Measurements from ENCODE around the gene CDIPT. TPM values are rescaled to one million over a fixed set of nuclear protein-coding genes. Genes with fewer than 3 reads are reported as not detected.

The CDIPT gene
- total RNA-seq, 1 donor from 2014 or later, result 21.0 TPM

- no peak overlapping the region for H3K27ac Mint-ChIP-seq
These were observed 53.0 kb downstream of the CDIPT start for GRCh38 chr16:29809850-29810698.

DNA sequence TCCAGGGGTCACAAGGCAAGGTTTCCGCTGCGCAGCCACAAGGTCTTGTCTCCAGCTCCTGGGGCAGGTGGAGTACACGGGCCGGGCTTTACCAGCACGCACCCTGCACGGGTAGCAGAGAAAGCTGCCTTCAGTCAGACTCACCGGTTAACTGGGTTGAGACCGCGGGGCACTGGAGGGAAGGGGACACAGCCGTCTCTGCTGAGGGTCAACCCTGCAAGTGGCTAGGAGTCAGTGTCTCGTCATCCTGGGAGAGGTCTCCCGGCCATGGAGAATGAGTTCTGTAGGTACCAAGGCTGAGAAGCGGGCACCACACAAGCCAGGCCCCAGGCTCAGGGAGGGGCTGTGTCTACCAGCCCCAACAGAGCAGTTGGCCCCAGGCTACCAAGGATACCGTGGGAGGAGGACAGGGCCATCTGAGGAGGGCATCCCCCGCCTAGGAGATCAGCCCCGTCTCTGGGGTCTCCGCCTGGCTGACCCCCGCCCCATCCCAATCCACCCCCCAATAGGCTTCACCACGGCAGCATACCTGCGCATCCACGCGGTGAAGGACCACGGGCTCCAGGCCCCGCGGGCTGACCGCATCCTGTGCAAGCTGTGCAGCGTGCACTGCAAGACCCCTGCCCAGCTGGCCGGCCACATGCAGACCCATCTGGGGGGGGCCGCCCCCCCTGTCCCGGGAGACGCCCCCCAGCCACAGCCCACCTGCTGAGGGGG, 53.8 kb downstream of the CDIPT start:
- peaks cover 54% of the 10 kb centered on the region for H3K4me1 Mint-ChIP-seq
- Histone ChIP-seq H4K20me1 (ENCODE audit: low read depth) (peaks cover 37% of the 10 kb centered on the region), H3K36me3 (no peaks in the 10 kb centered on the region), H3K4me3 (peak overlapping the region; percentile 72), H3K9ac (no peak overlapping the region), H2AFZ (replicated peaks) (no peak overlapping the region), H3K9me3 (ENCODE audit: low read depth) (no peaks in the 10 kb centered on the region), H3K4me1 (peaks cover 52% of the 10 kb centered on the region), H3K4me2 (peak overlapping the region; percentile 88), H3K79me2 (ENCODE audit: low read depth) (peaks cover 62% of the 10 kb centered on the region), H3F3A (ENCODE audit: low read depth) (peaks cover 80% of the 10 kb centered on the region), H3K27me3 (no peaks in the 10 kb centered on the region), H3K27ac (peak overlapping the region; percentile 55)
- TF ChIP-seq EZH2 (IDR thresholded peaks at IDR 0.05) (no peak), CTCF (IDR thresholded peaks at IDR 0.05) (no peak), EZH2phosphoT487 (IDR thresholded peaks at IDR 0.05) (no peak)
- H3K27me3 Mint-ChIP-seq (ENCODE audit: insufficient read depth, low read depth), result peaks cover 15% of the 10 kb centered on the region
- no peaks in the 10 kb centered on the region for H3K9me3 Mint-ChIP-seq
- no peak overlapping the region for H3K27ac Mint-ChIP-seq
- H3K4me3 Mint-ChIP-seq, result peak overlapping the region; percentile 87
- H3K36me3 Mint-ChIP-seq, result peaks cover 7% of the 10 kb centered on the region
- DNase-seq (ENCODE audit: low spot score), result no peak

More at GRCh38 chr16:29809850-29810698, 53.0 kb downstream of the CDIPT start:
- Histone ChIP-seq H3K79me2 (ENCODE audit: low read depth) (peaks cover 67% of the 10 kb centered on the region), H3K4me1 (peaks cover 48% of the 10 kb centered on the region), H3K4me3 (peak overlapping the region; percentile 83), H3K4me2 (peak overlapping the region; percentile 88), H3F3A (ENCODE audit: low read depth) (peaks cover 80% of the 10 kb centered on the region), H3K9ac (no peak overlapping the region), H4K20me1 (ENCODE audit: low read depth) (peaks cover 41% of the 10 kb centered on the region), H3K27me3 (no peaks in the 10 kb centered on the region), H2AFZ (replicated peaks) (no peak overlapping the region), H3K27ac (peak overlapping the region; percentile 69), H3K36me3 (no peaks in the 10 kb centered on the region), H3K9me3 (ENCODE audit: low read depth) (no peaks in the 10 kb centered on the region)
- TF ChIP-seq CTCF (IDR thresholded peaks at IDR 0.05) (no peak), EZH2phosphoT487 (IDR thresholded peaks at IDR 0.05) (no peak), EZH2 (IDR thresholded peaks at IDR 0.05) (no peak)
- H3K4me3 Mint-ChIP-seq, result peak overlapping the region; percentile 98
- H3K27me3 Mint-ChIP-seq (ENCODE audit: insufficient read depth, low read depth), result peaks cover 15% of the 10 kb centered on the region
- peak; percentile 52 for DNase-seq (ENCODE audit: low spot score)
- H3K36me3 Mint-ChIP-seq, result peaks cover 7% of the 10 kb centered on the region
- H3K4me1 Mint-ChIP-seq, result peaks cover 58% of the 10 kb centered on the region
- no peaks in the 10 kb centered on the region for H3K9me3 Mint-ChIP-seq

Small RNAs within 50 kb of the gene (small RNA-seq; reads per million reads assigned to genes)
- not detected for gene AC009133.6
- gene AC120114.4, result not detected

Other genes starting within 250 kb of the CDIPT start
- gene SPN, start 200.0 kb downstream of the CDIPT start, total RNA-seq (ENCODE audit: low replicate concordance), result 0.02 and 0.25 TPM in 2 replicates
- 49.6 and 112 TPM in 2 replicates for gene QPRT, start 184.0 kb downstream of the CDIPT start, total RNA-seq (ENCODE audit: low replicate concordance)
- gene C16orf54, start 117.2 kb downstream of the CDIPT start, total RNA-seq (ENCODE audit: low replicate concordance), result not detected in 2 replicates
- not detected in 2 replicates for gene ZG16, start 85.0 kb downstream of the CDIPT start, total RNA-seq (ENCODE audit: low replicate concordance)
- 173 and 275 TPM in 2 replicates for gene KIF22, start 72.5 kb downstream of the CDIPT start, total RNA-seq (ENCODE audit: low replicate concordance)
- gene MAZ, start 56.7 kb downstream of the CDIPT start, total RNA-seq (ENCODE audit: low replicate concordance), result 120 and 220 TPM in 2 replicates
- 23.5 and 71.4 TPM in 2 replicates for gene PRRT2, start 51.0 kb downstream of the CDIPT start, total RNA-seq (ENCODE audit: low replicate concordance)
- 47.2 and 88.3 TPM in 2 replicates for gene PAGR1, start 47.1 kb downstream of the CDIPT start, total RNA-seq (ENCODE audit: low replicate concordance)
- 2.4 and 4.4 TPM in 2 replicates for gene MVP, start 42.8 kb downstream of the CDIPT start, total RNA-seq (ENCODE audit: low replicate concordance)
- gene SEZ6L2, start 36.3 kb upstream of the CDIPT start, total RNA-seq (ENCODE audit: low replicate concordance), result 11.7 and 31.5 TPM in 2 replicates
- gene ASPHD1, start 37.3 kb upstream of the CDIPT start, total RNA-seq (ENCODE audit: low replicate concordance), result 0.97 and 4.5 TPM in 2 replicates
- 3.9 and 12.0 TPM in 2 replicates for gene KCTD13, start 63.0 kb upstream of the CDIPT start, total RNA-seq (ENCODE audit: low replicate concordance)
- gene TMEM219, start 98.9 kb upstream of the CDIPT start, total RNA-seq (ENCODE audit: low replicate concordance), result 50.7 and 123 TPM in 2 replicates
- gene TAOK2, start 110.6 kb upstream of the CDIPT start, total RNA-seq (ENCODE audit: low replicate concordance), result 13.8 and 49.9 TPM in 2 replicates
- 4.7 and 14.1 TPM in 2 replicates for gene HIRIP3, start 132.4 kb upstream of the CDIPT start, total RNA-seq (ENCODE audit: low replicate concordance)
- gene INO80E, start 133.0 kb upstream of the CDIPT start, total RNA-seq (ENCODE audit: low replicate concordance), result 104 and 129 TPM in 2 replicates
- 3.1 and 8.1 TPM in 2 replicates for gene DOC2A, start 147.8 kb upstream of the CDIPT start, total RNA-seq (ENCODE audit: low replicate concordance)
- gene C16orf92, start 160.0 kb upstream of the CDIPT start, total RNA-seq (ENCODE audit: low replicate concordance), result not detected in 2 replicates
- 2.4 and 9.0 TPM in 2 replicates for gene TLCD3B, start 168.0 kb upstream of the CDIPT start, total RNA-seq (ENCODE audit: low replicate concordance)
- 469 and 981 TPM in 2 replicates for gene ALDOA, start 202.5 kb upstream of the CDIPT start, total RNA-seq (ENCODE audit: low replicate concordance)
- gene PPP4C, start 212.8 kb upstream of the CDIPT start, total RNA-seq (ENCODE audit: low replicate concordance), result 93.3 and 166 TPM in 2 replicates
- gene TBX6, start 228.7 kb upstream of the CDIPT start, total RNA-seq (ENCODE audit: low replicate concordance), result 0.39 and 2.8 TPM in 2 replicates
- 6.8 and 30.7 TPM in 2 replicates for gene YPEL3, start 233.0 kb upstream of the CDIPT start, total RNA-seq (ENCODE audit: low replicate concordance)